Transverse colon (tissue), 4 donors: ENCODE measurements around the gene EFCAB5. TPM values are rescaled to one million over a fixed set of nuclear protein-coding genes. Genes with fewer than 3 reads are reported as not detected.
A peak's percentile ranks its signal among the peaks of the same experiment; 100 is the strongest.

Experiments
- DNase-seq: peaks from one replicate; pipeline ENCODE4 v3.0.0-alpha.2; 2019
- H3K27ac ChIP-seq, 4 donors: fragments of 200-600 bp; sonication (generic); 2 replicates each; pipeline ENCODE4 v1.5.1; 2016 to 2018; ENCODE audit warnings: inconsistent platforms in 4 of 4
- H3K27me3 ChIP-seq: fragments of 200-600 bp; sonication (generic); 2 replicates; pipeline ENCODE4 v1.5.1; 2017; ENCODE audit warnings: inconsistent platforms
- H3K36me3 ChIP-seq, 4 donors: fragments of 200-600 bp; sonication (generic); 2 replicates each; pipeline ENCODE4 v1.5.1; 2017 to 2019; ENCODE audit warnings: inconsistent platforms in 4 of 4
- H3K4me1 ChIP-seq, 4 donors: fragments of 200-600 bp; sonication (generic); 2 replicates each; pipeline ENCODE4 v1.5.1; 2017 to 2020; ENCODE audit warnings: inconsistent platforms in 4 of 4
- H3K4me3 ChIP-seq, 4 donors: fragments of 200-600 bp; sonication (generic); 1 replicate in 1 of 4; 2 replicates in 3 of 4; pipeline versions ENCODE4 v1.5.1 to v1.6.1; 2017 to 2019; ENCODE audit warnings: inconsistent platforms in 4 of 4
- H3K9me3 ChIP-seq, 2 donors: fragments of 200-600 bp; sonication (generic); 2 replicates each; pipeline ENCODE4 v1.5.1; 2017 to 2019; ENCODE audit warnings: inconsistent platforms in 2 of 2
- CTCF ChIP-seq, 5 experiments: fragments of 200-600 bp in 3 of 5; fragments of 450-650 bp in 2 of 5; sonication (generic) in 3 of 5; IDR thresholded peaks; 1 replicate in 2 of 5; 2 replicates in 3 of 5; pipeline ENCODE4 v1.5.1; 2016 to 2017; ENCODE audit warnings: antibody characterized with exemption in 5 of 5, inconsistent platforms in 3 of 5, mild to moderate bottlenecking in 2 of 5, moderate library complexity in 1 of 5
- EP300 ChIP-seq: sonication (generic); formaldehyde crosslinking; IDR thresholded peaks from one replicate; pipeline ENCODE4 v1.6.1; 2017; ENCODE audit warnings: antibody characterized with exemption, low read depth
- POLR2A ChIP-seq: fragments of 450-650 bp; IDR thresholded peaks from one replicate; pipeline ENCODE4 v1.6.1; 2016; ENCODE audit warnings: antibody characterized with exemption, mild to moderate bottlenecking, moderate library complexity
- POLR2AphosphoS5 ChIP-seq, 3 donors: sonication (generic); formaldehyde crosslinking; IDR thresholded peaks; one replicate each; pipeline ENCODE4 v1.6.1; 2016; ENCODE audit warnings: antibody characterized with exemption in 3 of 3
- WGBS, 2 donors: methylation state at CpG; one replicate each; pipeline ENCODE4 v1.1.5; 2018; ENCODE audit warnings: low coverage in 1 of 2; 5-methylcytosine and 5-hydroxymethylcytosine counted together
- in situ Hi-C, 4 donors: fragments of 200-750 bp; cut with MboI; loops; one replicate each; pipeline versions ENCODE4 v1.15.0 to v1.15.1; 2017; ENCODE audit warnings: low sequenced_read_pairs in 3 of 4, low pct_ligation_motif_present in 1 of 4, low pct_unique_long_range_greater_than_20kb in 1 of 4
- intact Hi-C: fragments of 100-400 bp; cut with DNase I; formaldehyde crosslinking; loops from one replicate; pipeline ENCODE4 v1.15.1; 2023; ENCODE audit warnings: low total_unique reads
- total RNA-seq, 4 donors: library from RNA; depleted of rRNA; stranded (reverse); fragments of >200 nt; gene quantifications; one replicate each; pipeline ENCODE4 v1.1.0, GENCODE V29; 2016

The EFCAB5 gene
- total RNA-seq, 4 donors from 2014 or later = 1.00 to 3.7 (median 1.9) TPM

- Histone ChIP-seq H3K36me3 (no peaks in the 10 kb centered on the region), H3K4me3 (no peak overlapping the region), H3K27me3 (no peaks in the 10 kb centered on the region), H3K4me1 (peaks cover 5 to 36% (median 27%) of the 10 kb centered on the region in 4 donors), H3K9me3 (no peaks in the 10 kb centered on the region), H3K27ac (no peak overlapping the region)
- no peak for DNase-seq
- TF ChIP-seq POLR2A = no peak
- TF ChIP-seq EP300 = no peak
- no peak for TF ChIP-seq POLR2AphosphoS5 (IDR thresholded peaks at IDR 0.05)
- no peak for TF ChIP-seq CTCF (IDR thresholded peaks at IDR 0.05)
- in situ Hi-C loops = loop anchor here in 2 of 4 donors (25.0 kb wide), 2 partner anchors 290 to 315 kb away; partner anchors contain the start of gene CORO6 (in 1 of the 2)
- WGBS, 2 donors = 0 to 16% methylated on average over 1 of the region's 1 CpG
- intact Hi-C loops = no loop called here
Observed at GRCh38 chr17:29927546-29927945, 13.9 kb upstream of the EFCAB5 start.

DNA sequence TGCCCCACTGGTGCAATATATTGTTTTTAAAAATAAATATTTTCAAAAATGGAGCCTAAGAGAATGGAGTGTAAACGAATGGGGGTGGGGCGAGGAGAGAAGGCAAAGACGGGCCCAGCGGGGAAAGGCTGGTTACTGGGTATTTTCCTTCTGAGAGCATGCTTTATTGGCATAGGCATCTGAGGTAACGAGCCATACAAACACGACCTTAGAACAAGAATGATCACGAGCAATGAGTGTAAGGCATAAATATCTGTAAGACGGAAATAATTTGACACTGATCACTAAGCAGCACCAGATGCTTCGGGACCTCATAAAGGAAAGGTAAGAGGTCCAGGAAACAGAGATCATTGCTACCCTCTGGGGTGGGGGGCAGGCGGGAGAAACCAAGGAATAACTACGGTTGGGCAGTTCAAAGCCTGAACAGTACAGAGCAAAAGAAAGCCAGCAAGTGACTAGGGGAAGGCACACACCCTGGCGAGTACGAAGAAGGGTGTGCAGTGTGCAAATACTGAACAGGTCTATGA is 12.4 kb upstream of the EFCAB5 start:
- Histone ChIP-seq H3K9me3 (no peaks in the 10 kb centered on the region), H3K4me3 (peak overlapping the region; percentile 67 to 90 (median 72)), H3K27me3 (no peaks in the 10 kb centered on the region), H3K4me1 (peaks cover 5 to 36% (median 27%) of the 10 kb centered on the region in 4 donors), H3K36me3 (no peaks in the 10 kb centered on the region), H3K27ac (peak overlapping the region; percentile 88 to 99 (median 94))
- peak; percentile 56 for DNase-seq
- 0 to 2% methylated on average over 8 to 13 of the region's 13 CpGs for whole genome bisulfite sequencing, 2 donors
- intact Hi-C loops = no loop called here
- TF ChIP-seq POLR2A (peak; percentile 45), CTCF (IDR thresholded peaks at IDR 0.05) (no peak), EP300 (no peak), POLR2AphosphoS5 (IDR thresholded peaks at IDR 0.05) (peak; percentile 5 to 67 (median 45))
- in situ Hi-C loops = loop anchor here in 2 of 4 donors (25.0 kb wide), 2 partner anchors 292 to 317 kb away; partner anchors contain the start of gene CORO6 (in 1 of the 2)

DNA sequence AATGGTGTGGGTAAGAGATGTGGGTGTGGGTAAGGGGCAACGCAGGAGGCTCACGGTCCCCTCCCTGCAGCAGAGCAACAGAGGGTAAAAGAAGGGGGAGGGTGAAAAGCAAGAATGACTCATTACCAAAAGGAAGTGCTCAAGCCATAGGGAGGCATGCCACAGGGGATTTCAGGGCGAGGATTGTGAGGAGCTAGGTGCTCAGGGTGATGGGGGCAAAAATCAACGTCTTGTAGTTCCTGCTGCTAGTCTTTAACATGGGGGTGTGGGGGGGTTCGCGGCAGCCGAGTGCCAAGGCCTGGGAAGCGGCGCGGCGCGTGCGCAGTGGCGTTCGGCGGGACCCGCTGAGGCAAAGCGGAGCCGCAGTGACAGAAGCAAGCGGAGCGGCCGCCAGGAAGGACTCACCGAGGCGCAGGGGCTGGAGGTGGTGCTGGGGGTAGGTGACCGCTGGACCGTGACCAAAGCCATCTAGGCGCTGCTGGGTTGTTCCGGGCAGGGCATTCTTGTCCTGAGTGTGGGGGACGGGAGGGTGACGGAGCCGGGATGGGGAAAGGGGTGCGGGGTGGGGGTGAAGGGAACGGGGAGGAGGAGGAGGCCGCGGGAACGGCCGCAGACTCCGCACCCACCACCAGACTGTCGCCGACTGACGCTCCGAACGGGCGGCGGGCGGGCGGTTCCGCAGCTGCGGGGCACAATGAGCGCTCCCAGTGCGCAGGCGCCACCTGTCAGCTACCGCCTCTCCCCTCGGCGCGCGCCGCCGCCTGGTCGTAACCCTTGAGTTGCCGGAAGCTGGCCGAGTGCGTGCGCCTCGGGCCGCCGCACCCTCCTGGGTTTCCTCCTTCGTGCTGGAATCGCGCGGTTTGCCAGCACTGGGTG is 11.7 kb upstream of the EFCAB5 start, which contains the start of gene SSH2:
Gene SSH2, minus strand, starts transcription at position 696 of the 876 bp plus-strand sequence. Its CDS starts 228 bp downstream, at position 468.
- Histone ChIP-seq H3K27ac (peak within 1 kb of the TSS; percentile 88 to 99 (median 94)), H3K4me3 (peak within 1 kb of the TSS; percentile 67 to 90 (median 72)), H3K36me3 (no peaks in the 10 kb centered on the region), H3K9me3 (no peaks in the 10 kb centered on the region), H3K27me3 (no peaks in the 10 kb centered on the region), H3K4me1 (peaks cover 5 to 36% (median 27%) of the 10 kb centered on the region in 4 donors)
- TF ChIP-seq POLR2A (peak; percentile 73), CTCF (IDR thresholded peaks at IDR 0.05) (no peak), POLR2AphosphoS5 (IDR thresholded peaks at IDR 0.05) (peak; percentile 73 to 89 (median 89))
- in situ Hi-C loops (loop anchor here (5.0 to 25.0 kb wide), 4 partner anchors 122 to 317 kb away; partner anchors contain the start of gene CORO6 (in 1 of the 4)), intact Hi-C loops (loop anchor here (2.0 kb wide), 1 partner anchor 121 kb away; no protein-coding TSS in a partner anchor)
- 0% methylated on average over 3 to 31 of the region's 71 CpGs for WGBS, 2 donors
- DNase-seq = peak; percentile 94
